Skeletal muscle tissue (tissue), 4 donors: ENCODE results near the gene LZTR1. TPM values are rescaled to one million over a fixed set of nuclear protein-coding genes. Genes with fewer than 3 reads are reported as not detected.

Experiments
- H3K27ac ChIP-seq: one replicate; pipeline ENCODE4 v1.7.0; 2013; ENCODE audit warnings: mild to moderate bottlenecking, low read depth, low read length, inconsistent platforms
- H3K27me3 ChIP-seq, 3 donors: one replicate each; pipeline ENCODE4 v1.7.0; 2013; ENCODE audit warnings: low read length in 3 of 3; ENCODE audit not compliant: control insufficient read depth in 3 of 3, insufficient read depth in 3 of 3
- H3K36me3 ChIP-seq, 3 donors: one replicate each; pipeline ENCODE4 v1.7.0; 2013; ENCODE audit warnings: low read length in 3 of 3; ENCODE audit not compliant: control insufficient read depth in 3 of 3, insufficient read depth in 3 of 3
- H3K4me1 ChIP-seq, 3 donors: one replicate each; pipeline ENCODE4 v1.7.0; 2013; ENCODE audit warnings: low read length in 3 of 3, mild to moderate bottlenecking in 3 of 3; ENCODE audit not compliant: control insufficient read depth in 3 of 3, insufficient read depth in 3 of 3
- H3K4me3 ChIP-seq, 3 donors: one replicate each; pipeline ENCODE4 v1.7.0; 2013; ENCODE audit warnings: low read length in 3 of 3
- H3K9ac ChIP-seq, 3 donors: one replicate each; pipeline ENCODE4 v1.7.0; 2013; ENCODE audit warnings: low read length in 3 of 3, mild to moderate bottlenecking in 3 of 3, moderate library complexity in 2 of 3, low read depth in 1 of 3
- H3K9me3 ChIP-seq, 3 donors: one replicate each; pipeline ENCODE4 v1.7.0; 2013; ENCODE audit warnings: low read length in 3 of 3; ENCODE audit not compliant: control insufficient read depth in 3 of 3
- total RNA-seq: library from RNA; depleted of rRNA; stranded (reverse); fragments of >200 nt; gene quantifications from one replicate; pipeline ENCODE4 v1.2.3, GENCODE V29; 2014
- donor health status: Osteomylitis.

The LZTR1 gene
- total RNA-seq, 1 donor from 2014 or later = 32.4 TPM

GRCh38 chr22:21014726-21015465 lies 32.8 kb downstream of the LZTR1 start, which contains the start of gene P2RX6:
Gene P2RX6 (plus strand): TSS chr22:21015165. CDS start chr22:21015175, 10 bp downstream.
- Histone ChIP-seq H3K4me3 (peak within 1 kb of the TSS; percentile 75 to 87 (median 85)), H3K27me3 (no peaks in the 10 kb centered on the region), H3K36me3 (peaks cover 3 to 17% (median 7%) of the 10 kb centered on the region in 3 donors), H3K4me1 (peaks cover 7 to 34% (median 29%) of the 10 kb centered on the region in 3 donors), H3K9ac (peak within 1 kb of the TSS; percentile 77 to 85 (median 80)), H3K9me3 (no peaks in the 10 kb centered on the region), H3K27ac (peak within 1 kb of the TSS; percentile 87)

GRCh38 chr22:21015466-21016006 lies 33.4 kb downstream of the LZTR1 start:
- peak overlapping the region; percentile 75 to 87 (median 85) for H3K4me3 ChIP-seq
- H3K27me3 ChIP-seq = no peaks in the 10 kb centered on the region
- H3K9ac ChIP-seq = peak overlapping the region; percentile 77 to 85 (median 80)
- peak overlapping the region; percentile 87 for H3K27ac ChIP-seq
- peaks cover 7 to 34% (median 29%) of the 10 kb centered on the region in 3 donors for H3K4me1 ChIP-seq
- H3K9me3 ChIP-seq = no peaks in the 10 kb centered on the region
- H3K36me3 ChIP-seq = peaks cover 3 to 17% (median 7%) of the 10 kb centered on the region in 3 donors

- Histone ChIP-seq H3K9ac (peak overlapping the region in 1 of 3 donors; percentile 25), H3K4me3 (peak overlapping the region in 1 of 3 donors; percentile 35), H3K36me3 (peaks cover 3 to 17% (median 7%) of the 10 kb centered on the region in 3 donors), H3K9me3 (no peaks in the 10 kb centered on the region), H3K4me1 (peaks cover 7 to 34% (median 29%) of the 10 kb centered on the region in 3 donors), H3K27me3 (no peaks in the 10 kb centered on the region), H3K27ac (no peak overlapping the region)
Measured at GRCh38 chr22:21016644-21017420, 34.7 kb downstream of the LZTR1 start.

- peaks cover 6 to 20% (median 7%) of the 10 kb centered on the region in 3 donors for H3K36me3 ChIP-seq
Measured at GRCh38 chr22:21018314-21018713, 36.2 kb downstream of the LZTR1 start.

GRCh38 chr22:21020802-21021429 lies 38.8 kb downstream of the LZTR1 start:
- peaks cover 9 to 30% (median 9%) of the 10 kb centered on the region in 3 donors for H3K36me3 ChIP-seq
- H3K4me1 ChIP-seq = peaks cover 0 to 14% (median 10%) of the 10 kb centered on the region in 3 donors
- no peaks in the 10 kb centered on the region for H3K27me3 ChIP-seq
- no peak overlapping the region for H3K9ac ChIP-seq
- H3K4me3 ChIP-seq = no peak overlapping the region
- no peak overlapping the region for H3K27ac ChIP-seq
- H3K9me3 ChIP-seq = no peaks in the 10 kb centered on the region

More at GRCh38 chr22:21018314-21018713, 36.2 kb downstream of the LZTR1 start:
- peaks cover 7 to 34% (median 29%) of the 10 kb centered on the region in 3 donors for H3K4me1 ChIP-seq
- no peak overlapping the region for H3K4me3 ChIP-seq
- no peak overlapping the region for H3K9ac ChIP-seq
- H3K27ac ChIP-seq = no peak overlapping the region
- no peaks in the 10 kb centered on the region for H3K27me3 ChIP-seq
- no peaks in the 10 kb centered on the region for H3K9me3 ChIP-seq

- H3K27ac ChIP-seq = no peak overlapping the region
- H3K9me3 ChIP-seq = no peaks in the 10 kb centered on the region
- peaks cover 7 to 32% (median 12%) of the 10 kb centered on the region in 3 donors for H3K36me3 ChIP-seq
- H3K4me1 ChIP-seq = peaks cover 7 to 8% (median 7%) of the 10 kb centered on the region in 3 donors
- H3K9ac ChIP-seq = peak overlapping the region in 1 of 3 donors; percentile 8
- H3K27me3 ChIP-seq = no peaks in the 10 kb centered on the region
- H3K4me3 ChIP-seq = no peak overlapping the region
Measured at GRCh38 chr22:21022507-21022906, 40.4 kb downstream of the LZTR1 start.

GRCh38 chr22:21022955-21023614 lies 41.0 kb downstream of the LZTR1 start:
- Histone ChIP-seq H3K27ac (no peak overlapping the region), H3K9ac (peak overlapping the region in 1 of 3 donors; percentile 8), H3K36me3 (peaks cover 7 to 26% (median 12%) of the 10 kb centered on the region in 3 donors), H3K9me3 (no peaks in the 10 kb centered on the region), H3K4me1 (peaks cover 8 to 11% (median 11%) of the 10 kb centered on the region in 3 donors), H3K27me3 (no peaks in the 10 kb centered on the region), H3K4me3 (no peak overlapping the region)

GRCh38 chr22:21025266-21025665 lies 43.2 kb downstream of the LZTR1 start:
- peaks cover 8 to 10% (median 8%) of the 10 kb centered on the region in 3 donors for H3K27me3 ChIP-seq

More at GRCh38 chr22:21025266-21025665, 43.2 kb downstream of the LZTR1 start:
- Histone ChIP-seq H3K9me3 (no peaks in the 10 kb centered on the region), H3K4me1 (peaks cover 8 to 20% (median 11%) of the 10 kb centered on the region in 3 donors), H3K9ac (no peak overlapping the region), H3K4me3 (no peak overlapping the region), H3K36me3 (peaks cover 4 to 23% (median 12%) of the 10 kb centered on the region in 3 donors), H3K27ac (no peak overlapping the region)
